MM.1S (cell line): Measurements from ENCODE around the gene GALM.

Experiments used
- DNase-seq: peaks from one replicate; pipeline ENCODE4 v3.0.0-alpha.2; 2015
- H2AFZ ChIP-seq: fragments of 300-600 bp; sonication (generic); 2 replicates; pipeline ENCODE4 v1.6.0; 2016; ENCODE audit warnings: antibody characterized with exemption, low read length
- H3F3A ChIP-seq: fragments of 300-600 bp; sonication (generic); 2 replicates; pipeline ENCODE4 v1.6.1; 2016; ENCODE audit warnings: mild to moderate bottlenecking, antibody characterized with exemption, low read length, moderate library complexity, mixed read lengths; ENCODE audit not compliant: insufficient read depth
- H3K27ac ChIP-seq: fragments of 300-600 bp; sonication (generic); 2 replicates; pipeline ENCODE4 v1.5.1; 2016; ENCODE audit warnings: mild to moderate bottlenecking, low read length
- H3K27me3 ChIP-seq: fragments of 300-600 bp; sonication (generic); replicated peaks from 2 replicates; pipeline ENCODE4 v1.6.0; 2016; ENCODE audit warnings: low read length; ENCODE audit not compliant: insufficient read depth
- H3K36me3 ChIP-seq: fragments of 300-600 bp; sonication (generic); replicated peaks from 2 replicates; pipeline ENCODE4 v1.6.1; 2016; ENCODE audit warnings: mild to moderate bottlenecking, low read length, mixed read lengths; ENCODE audit not compliant: insufficient read depth
- H3K4me1 ChIP-seq: fragments of 300-600 bp; sonication (generic); 2 replicates; pipeline ENCODE4 v1.6.1; 2016; ENCODE audit warnings: low read length, mixed read lengths
- H3K4me2 ChIP-seq: fragments of 300-600 bp; sonication (generic); 2 replicates; pipeline ENCODE4 v1.6.0; 2016; ENCODE audit warnings: low read depth, low read length
- H3K4me3 ChIP-seq: fragments of 300-600 bp; sonication (generic); 2 replicates; pipeline ENCODE4 v1.5.1; 2016; ENCODE audit warnings: low read length, mixed read lengths
- H3K79me2 ChIP-seq: fragments of 300-600 bp; sonication (generic); 2 replicates; pipeline ENCODE4 v1.6.1; 2016; ENCODE audit warnings: mixed run types, low read length, mixed read lengths
- H3K9ac ChIP-seq: fragments of 300-600 bp; sonication (generic); 2 replicates; pipeline ENCODE4 v1.6.1; 2016; ENCODE audit warnings: low read length, mixed read lengths
- H3K9me2 ChIP-seq: fragments of 300-600 bp; sonication (generic); replicated peaks from 2 replicates; pipeline ENCODE4 v1.6.1; 2016; ENCODE audit warnings: mild to moderate bottlenecking, low read length, mixed read lengths; ENCODE audit not compliant: insufficient read depth
- H3K9me3 ChIP-seq: fragments of 300-600 bp; sonication (generic); replicated peaks from 2 replicates; pipeline ENCODE4 v1.6.1; 2016; ENCODE audit warnings: mild to moderate bottlenecking, low read length, mixed read lengths; ENCODE audit not compliant: insufficient read depth
- H4K20me1 ChIP-seq: fragments of 300-600 bp; sonication (generic); 2 replicates; pipeline ENCODE4 v1.6.1; 2016; ENCODE audit warnings: mild to moderate bottlenecking, low read length, moderate library complexity, mixed read lengths; ENCODE audit not compliant: insufficient read depth
- EZH2 ChIP-seq: fragments of 300-600 bp; sonication (generic); optimal IDR thresholded peaks from 2 replicates; pipeline ENCODE3; 2017; ENCODE audit warnings: low read depth, mild to moderate bottlenecking, antibody characterized with exemption, low read length, mixed read lengths
- TF ChIP-seq, protein P1 (sequence below): fragments of 300-600 bp; sonication (generic); IDR thresholded peaks from 2 replicates; pipeline ENCODE4 v1.5.1; 2016; ENCODE audit warnings: antibody characterized with exemption, low read length, mixed read lengths

GALM gene

DNA sequence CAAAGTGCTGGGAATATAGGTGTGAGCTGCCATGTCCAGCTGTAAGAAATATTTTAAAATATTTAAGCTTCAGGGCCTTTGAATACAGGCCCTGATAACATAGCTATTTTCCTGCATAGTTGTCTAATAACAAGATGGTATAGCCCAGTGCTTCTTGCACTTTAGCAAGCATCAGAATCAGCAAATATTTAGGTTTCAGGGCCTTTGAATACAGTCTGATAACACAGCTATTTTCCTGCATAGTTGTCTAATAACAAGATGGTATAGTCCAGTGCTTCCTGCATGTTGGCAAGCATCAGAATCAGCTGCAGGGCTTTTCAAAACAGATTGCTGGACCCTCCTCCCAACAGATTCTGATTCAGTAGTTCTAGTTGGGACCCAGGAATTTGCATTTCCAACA is 117.7 kb downstream of the GALM start:
- TF ChIP-seq EZH2 = no peak
- TF ChIP-seq, protein P1, sequence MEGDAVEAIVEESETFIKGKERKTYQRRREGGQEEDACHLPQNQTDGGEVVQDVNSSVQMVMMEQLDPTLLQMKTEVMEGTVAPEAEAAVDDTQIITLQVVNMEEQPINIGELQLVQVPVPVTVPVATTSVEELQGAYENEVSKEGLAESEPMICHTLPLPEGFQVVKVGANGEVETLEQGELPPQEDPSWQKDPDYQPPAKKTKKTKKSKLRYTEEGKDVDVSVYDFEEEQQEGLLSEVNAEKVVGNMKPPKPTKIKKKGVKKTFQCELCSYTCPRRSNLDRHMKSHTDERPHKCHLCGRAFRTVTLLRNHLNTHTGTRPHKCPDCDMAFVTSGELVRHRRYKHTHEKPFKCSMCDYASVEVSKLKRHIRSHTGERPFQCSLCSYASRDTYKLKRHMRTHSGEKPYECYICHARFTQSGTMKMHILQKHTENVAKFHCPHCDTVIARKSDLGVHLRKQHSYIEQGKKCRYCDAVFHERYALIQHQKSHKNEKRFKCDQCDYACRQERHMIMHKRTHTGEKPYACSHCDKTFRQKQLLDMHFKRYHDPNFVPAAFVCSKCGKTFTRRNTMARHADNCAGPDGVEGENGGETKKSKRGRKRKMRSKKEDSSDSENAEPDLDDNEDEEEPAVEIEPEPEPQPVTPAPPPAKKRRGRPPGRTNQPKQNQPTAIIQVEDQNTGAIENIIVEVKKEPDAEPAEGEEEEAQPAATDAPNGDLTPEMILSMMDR = no peak
- H3K9me2 ChIP-seq = no peaks in the 10 kb centered on the region
- DNase-seq = no peak

More for the DNA sequence above, 117.7 kb downstream of the GALM start:
- Histone ChIP-seq H3K4me2 (no peak overlapping the region), H3K27me3 (no peaks in the 10 kb centered on the region), H3K27ac (no peak overlapping the region), H3F3A (no peaks in the 10 kb centered on the region; the same call in 1 of the 2 replicates), H3K4me3 (no peak overlapping the region), H4K20me1 (no peaks in the 10 kb centered on the region), H3K79me2 (peaks cover 7% of the 10 kb centered on the region), H3K9ac (no peak overlapping the region), H3K9me3 (no peaks in the 10 kb centered on the region), H2AFZ (no peak overlapping the region), H3K4me1 (no peaks in the 10 kb centered on the region), H3K36me3 (no peaks in the 10 kb centered on the region)
